ENCODE results near the gene TRIM24.

DNA sequence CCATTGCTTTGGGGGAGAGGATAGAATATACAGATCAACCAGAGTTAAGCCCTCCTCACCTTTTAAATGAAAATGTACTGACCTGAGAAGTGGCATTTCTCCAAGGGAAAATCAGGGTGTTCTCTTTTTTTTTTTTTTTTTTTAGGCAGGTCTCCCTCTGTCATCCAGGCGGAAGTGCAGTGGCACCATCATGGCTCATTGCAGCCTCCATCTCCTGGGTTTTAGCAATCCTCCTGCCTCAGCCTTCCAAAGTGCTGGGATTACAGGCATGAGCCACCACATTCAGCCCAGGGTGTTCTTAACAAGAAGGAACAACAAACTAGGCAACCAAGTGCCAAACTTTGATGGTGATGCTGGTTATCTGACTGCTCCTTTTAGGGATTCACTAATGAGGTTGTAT is 130.1 kb downstream of the TRIM24 start:
- TF ChIP-seq POLR2A (IDR thresholded peaks at IDR 0.05) (no peak), EP300 (IDR thresholded peaks at IDR 0.05) (no peak)
- TF ChIP-seq, protein P1, sequence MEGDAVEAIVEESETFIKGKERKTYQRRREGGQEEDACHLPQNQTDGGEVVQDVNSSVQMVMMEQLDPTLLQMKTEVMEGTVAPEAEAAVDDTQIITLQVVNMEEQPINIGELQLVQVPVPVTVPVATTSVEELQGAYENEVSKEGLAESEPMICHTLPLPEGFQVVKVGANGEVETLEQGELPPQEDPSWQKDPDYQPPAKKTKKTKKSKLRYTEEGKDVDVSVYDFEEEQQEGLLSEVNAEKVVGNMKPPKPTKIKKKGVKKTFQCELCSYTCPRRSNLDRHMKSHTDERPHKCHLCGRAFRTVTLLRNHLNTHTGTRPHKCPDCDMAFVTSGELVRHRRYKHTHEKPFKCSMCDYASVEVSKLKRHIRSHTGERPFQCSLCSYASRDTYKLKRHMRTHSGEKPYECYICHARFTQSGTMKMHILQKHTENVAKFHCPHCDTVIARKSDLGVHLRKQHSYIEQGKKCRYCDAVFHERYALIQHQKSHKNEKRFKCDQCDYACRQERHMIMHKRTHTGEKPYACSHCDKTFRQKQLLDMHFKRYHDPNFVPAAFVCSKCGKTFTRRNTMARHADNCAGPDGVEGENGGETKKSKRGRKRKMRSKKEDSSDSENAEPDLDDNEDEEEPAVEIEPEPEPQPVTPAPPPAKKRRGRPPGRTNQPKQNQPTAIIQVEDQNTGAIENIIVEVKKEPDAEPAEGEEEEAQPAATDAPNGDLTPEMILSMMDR (IDR thresholded peaks at IDR 0.05) = no peak

Data from ovary (tissue), 3 donors.